Type B pancreatic cell (in vitro differentiated cells): Measurements from ENCODE around the gene SLC35E2B. TPM values are rescaled to one million over a fixed set of nuclear protein-coding genes. Genes with fewer than 3 reads are reported as not detected.

ENCODE experiments used
- DNase-seq: peaks from one replicate; pipeline ENCODE4 v3.0.0; 2021; ENCODE audit warnings: mixed read lengths; ENCODE audit not compliant: unreplicated experiment; ENCODE audit errors: extremely low spot score
- H3K27ac Mint-ChIP-seq: 2 replicates; pipeline ENCODE4 v1.8.0; 2021; ENCODE audit warnings: mild to moderate bottlenecking, mixed read lengths
- H3K27me3 Mint-ChIP-seq: 2 replicates; pipeline ENCODE4 v1.8.0; 2021; ENCODE audit warnings: mixed read lengths
- H3K36me3 Mint-ChIP-seq: 2 replicates; pipeline ENCODE4 v1.8.0; 2021; ENCODE audit warnings: mixed read lengths
- H3K4me1 Mint-ChIP-seq: one replicate; pipeline ENCODE4 v1.8.0; 2021; ENCODE audit warnings: mixed read lengths; ENCODE audit not compliant: unreplicated experiment
- H3K4me3 Mint-ChIP-seq: 2 replicates; pipeline ENCODE4 v1.8.0; 2021; ENCODE audit warnings: mild to moderate bottlenecking, mixed read lengths
- H3K9me3 Mint-ChIP-seq: 2 replicates; pipeline ENCODE4 v1.8.0; 2021; ENCODE audit warnings: mixed read lengths
- total RNA-seq: library from RNA; stranded (reverse); gene quantifications from 2 replicates; pipeline ENCODE4 v1.2.1, GENCODE V29; 2021; ENCODE audit warnings: low replicate concordance
- TF ChIP-seq, protein P1 (sequence below): fragments of 200-600 bp; sonication (generic); conservative IDR thresholded peaks from 2 replicates; pipeline ENCODE4 v1.5.0; 2021; ENCODE audit warnings: antibody characterized with exemption, mild to moderate bottlenecking

Gene SLC35E2B
- total RNA-seq, 1 donor from 2014 or later: 116 TPM

DNA sequence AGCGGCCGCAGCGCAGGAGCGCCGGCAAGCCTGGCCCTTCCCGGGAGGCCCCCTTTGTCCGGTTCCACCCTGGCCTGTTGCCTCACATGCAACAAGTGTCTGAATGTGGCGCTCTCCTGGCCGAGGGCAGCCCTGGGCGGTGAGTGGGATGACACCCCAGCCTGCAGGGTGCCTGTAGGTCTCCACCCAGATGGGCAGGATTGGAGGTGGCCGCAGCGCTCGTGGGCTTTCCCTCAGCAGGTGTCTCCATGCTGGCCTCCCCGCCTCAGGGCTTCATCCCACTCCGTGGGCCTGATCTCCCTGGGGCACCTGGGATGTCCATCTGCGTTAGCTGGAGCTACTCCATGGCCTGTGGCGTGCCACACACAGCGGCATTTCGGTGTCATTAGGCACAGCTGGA lies 75.8 kb downstream of the SLC35E2B start:
- DNase-seq: no peak
- Mint-ChIP-seq H3K27me3 (no peaks in the 10 kb centered on the region), H3K9me3 (no peaks in the 10 kb centered on the region), H3K36me3 (no peaks in the 10 kb centered on the region), H3K4me1 (peaks cover 17% of the 10 kb centered on the region), H3K27ac (peak overlapping the region; percentile 72), H3K4me3 (peak overlapping the region; percentile 91)
- TF ChIP-seq, protein P1, sequence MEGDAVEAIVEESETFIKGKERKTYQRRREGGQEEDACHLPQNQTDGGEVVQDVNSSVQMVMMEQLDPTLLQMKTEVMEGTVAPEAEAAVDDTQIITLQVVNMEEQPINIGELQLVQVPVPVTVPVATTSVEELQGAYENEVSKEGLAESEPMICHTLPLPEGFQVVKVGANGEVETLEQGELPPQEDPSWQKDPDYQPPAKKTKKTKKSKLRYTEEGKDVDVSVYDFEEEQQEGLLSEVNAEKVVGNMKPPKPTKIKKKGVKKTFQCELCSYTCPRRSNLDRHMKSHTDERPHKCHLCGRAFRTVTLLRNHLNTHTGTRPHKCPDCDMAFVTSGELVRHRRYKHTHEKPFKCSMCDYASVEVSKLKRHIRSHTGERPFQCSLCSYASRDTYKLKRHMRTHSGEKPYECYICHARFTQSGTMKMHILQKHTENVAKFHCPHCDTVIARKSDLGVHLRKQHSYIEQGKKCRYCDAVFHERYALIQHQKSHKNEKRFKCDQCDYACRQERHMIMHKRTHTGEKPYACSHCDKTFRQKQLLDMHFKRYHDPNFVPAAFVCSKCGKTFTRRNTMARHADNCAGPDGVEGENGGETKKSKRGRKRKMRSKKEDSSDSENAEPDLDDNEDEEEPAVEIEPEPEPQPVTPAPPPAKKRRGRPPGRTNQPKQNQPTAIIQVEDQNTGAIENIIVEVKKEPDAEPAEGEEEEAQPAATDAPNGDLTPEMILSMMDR: no peak

DNA sequence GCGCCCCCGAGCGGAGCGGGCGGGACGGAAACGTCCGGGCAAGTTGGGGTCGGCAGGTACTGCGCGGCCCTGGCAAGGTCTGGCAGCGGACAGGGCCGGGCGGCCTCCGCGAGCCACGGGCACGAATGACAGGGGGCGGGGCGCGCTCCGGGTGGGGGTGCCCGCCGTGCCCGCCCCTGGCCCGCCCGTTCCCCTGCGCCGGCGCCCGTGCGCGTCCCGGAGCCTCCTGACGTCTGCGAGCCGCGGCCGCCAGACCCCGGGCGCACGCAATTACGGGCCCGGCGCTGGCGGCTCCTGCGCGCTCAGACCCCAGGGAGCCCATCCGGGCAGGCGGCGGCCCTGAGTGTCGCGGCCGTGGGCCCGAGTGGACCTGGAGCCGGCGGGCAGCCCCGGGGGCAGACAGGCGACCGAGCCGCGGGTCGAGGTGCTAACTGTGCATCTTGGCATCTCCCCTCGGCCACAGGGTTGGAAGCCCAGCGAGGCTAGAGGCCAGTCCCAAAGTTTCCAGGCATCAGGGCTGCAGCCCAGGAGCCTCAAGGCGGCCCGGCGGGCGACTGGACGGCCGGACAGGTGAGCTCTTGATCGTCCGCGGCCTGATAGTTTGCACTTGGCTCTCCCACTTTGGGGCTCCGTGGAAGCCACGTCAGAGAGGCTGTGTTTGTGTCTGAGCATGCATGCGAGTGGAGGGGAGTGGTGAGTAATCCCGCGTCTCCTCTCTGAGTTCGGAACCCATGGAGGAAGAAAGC lies 76.4 kb downstream of the SLC35E2B start:
- Mint-ChIP-seq H3K27ac (peak overlapping the region; percentile 72), H3K9me3 (no peaks in the 10 kb centered on the region), H3K4me1 (peaks cover 17% of the 10 kb centered on the region)

DNA sequence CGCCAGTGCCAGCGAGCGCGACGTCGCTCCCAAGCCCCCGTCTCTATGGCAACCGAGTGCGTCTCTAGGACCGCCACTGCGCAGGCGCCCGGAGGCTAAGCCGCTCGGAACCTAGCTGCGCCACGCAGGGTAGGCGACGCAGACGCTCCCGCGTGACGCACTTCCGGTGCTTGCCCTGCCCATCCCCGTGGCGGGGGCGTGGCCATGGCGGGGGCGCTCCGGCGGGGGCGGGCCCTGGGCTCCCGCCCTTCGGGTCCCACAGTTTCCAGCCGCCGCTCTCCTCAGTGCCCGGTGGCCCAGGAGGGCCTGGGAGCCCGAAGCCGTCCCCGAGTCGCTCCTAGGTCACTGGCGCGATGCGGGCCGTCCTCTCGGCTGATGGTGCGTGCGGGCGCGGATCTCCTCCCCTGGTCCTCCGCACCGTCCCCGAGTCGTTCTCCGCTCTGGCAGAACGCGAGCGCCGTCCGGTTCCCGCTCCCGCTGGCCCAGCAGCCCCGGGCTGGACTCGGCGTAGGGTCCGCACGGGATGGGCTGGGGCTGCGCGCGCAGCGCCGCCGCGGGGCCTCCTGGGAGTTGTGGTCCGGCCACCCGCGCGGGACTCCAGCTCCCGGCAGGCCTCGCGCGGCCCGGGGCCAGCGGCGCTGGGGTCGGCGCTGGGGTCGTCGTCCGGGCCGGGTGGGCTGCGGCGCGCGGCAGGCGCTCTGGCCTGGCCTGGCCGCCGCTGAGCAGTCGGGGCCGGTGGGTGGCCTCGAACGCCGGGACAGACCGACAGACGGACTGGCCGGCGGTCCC lies 77.1 kb downstream of the SLC35E2B start, which contains the start of gene MIB2:
Gene MIB2 (plus strand): TSS at position 245 of the 789 bp plus-strand sequence. CDS start 7,953 bp downstream, outside the sequence.
- H3K9me3 Mint-ChIP-seq: no peaks in the 10 kb centered on the region
- DNase-seq: peak; percentile 99
- H3K4me3 Mint-ChIP-seq: peak within 1 kb of the TSS; percentile 98
- peak within 1 kb of the TSS; percentile 99 for H3K27ac Mint-ChIP-seq
- TF ChIP-seq, protein P1: no peak
- H3K27me3 Mint-ChIP-seq: no peaks in the 10 kb centered on the region
- H3K36me3 Mint-ChIP-seq: no peaks in the 10 kb centered on the region
- H3K4me1 Mint-ChIP-seq: peaks cover 23% of the 10 kb centered on the region

More for the DNA sequence above, 76.4 kb downstream of the SLC35E2B start:
- Mint-ChIP-seq H3K4me3 (peak overlapping the region; percentile 91), H3K27me3 (no peaks in the 10 kb centered on the region), H3K36me3 (no peaks in the 10 kb centered on the region)
- TF ChIP-seq, protein P1: no peak
- no peak for DNase-seq

DNA sequence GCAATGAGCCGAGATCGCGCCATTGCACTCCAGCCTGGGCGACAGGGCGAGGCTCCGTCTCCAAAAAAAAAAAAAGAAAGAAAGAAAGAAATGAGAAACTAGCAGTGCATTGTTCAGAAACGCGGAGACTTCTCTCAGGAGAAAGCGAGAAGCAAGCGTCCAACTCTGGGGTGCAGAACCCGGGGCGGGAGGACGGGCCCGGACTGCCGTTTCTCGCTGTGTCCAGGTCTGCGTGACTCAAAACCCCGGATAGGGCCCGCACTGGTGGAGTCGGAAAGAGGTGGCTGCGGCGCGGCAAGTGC lies 77.7 kb downstream of the SLC35E2B start:
- no peak for DNase-seq
- Mint-ChIP-seq H3K4me3 (peak overlapping the region; percentile 98), H3K27me3 (no peaks in the 10 kb centered on the region), H3K9me3 (no peaks in the 10 kb centered on the region), H3K36me3 (no peaks in the 10 kb centered on the region), H3K4me1 (peaks cover 23% of the 10 kb centered on the region), H3K27ac (peak overlapping the region; percentile 99)
- TF ChIP-seq, protein P1: no peak

DNA sequence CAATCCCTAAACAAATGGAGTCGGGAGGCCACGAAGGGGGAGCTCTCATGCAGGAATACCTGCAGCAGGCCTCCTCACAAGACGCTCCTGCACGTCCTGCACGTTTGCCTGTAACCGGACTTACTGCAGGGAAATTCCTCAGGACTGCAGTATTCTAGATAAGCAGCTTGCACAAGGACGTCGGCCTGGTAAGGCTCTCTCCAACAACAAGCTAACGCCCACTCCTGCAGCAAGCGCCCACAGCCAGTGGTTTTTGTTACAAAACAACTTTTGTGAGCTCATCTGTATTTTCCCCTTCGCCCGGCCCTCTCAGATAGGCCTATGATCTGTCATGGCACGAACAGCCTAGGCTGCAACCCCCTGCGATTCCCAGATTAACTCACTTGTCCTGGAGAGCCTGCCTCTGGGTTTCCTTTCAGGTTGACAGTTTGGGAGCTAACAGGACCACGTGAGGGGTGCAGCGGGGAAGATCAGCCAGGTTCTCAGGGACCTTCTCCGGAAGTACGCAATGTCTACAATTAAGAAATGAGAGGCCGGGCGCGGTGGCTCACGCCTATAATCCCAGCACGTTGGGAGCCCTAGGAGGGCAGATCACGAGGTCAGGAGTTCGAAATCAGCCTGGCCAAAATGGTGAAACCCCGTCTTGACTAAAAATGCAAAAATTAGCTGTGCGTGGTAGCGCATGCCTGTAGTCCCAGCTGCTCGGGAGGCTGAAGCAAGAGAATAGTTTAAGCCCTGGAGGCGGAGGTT lies 78.2 kb downstream of the SLC35E2B start:
- Mint-ChIP-seq H3K27ac (peak overlapping the region; percentile 99), H3K36me3 (no peaks in the 10 kb centered on the region), H3K9me3 (no peaks in the 10 kb centered on the region), H3K4me3 (peak overlapping the region; percentile 98), H3K27me3 (no peaks in the 10 kb centered on the region), H3K4me1 (peaks cover 23% of the 10 kb centered on the region)
- no peak for DNase-seq
- TF ChIP-seq, protein P1: no peak
